HEK293 (cell line): ENCODE data around the gene LMCD1.

ENCODE experiments used
- CTCF ChIA-PET: fragments of 350-600 bp; formaldehyde crosslinking; extraction: SDS; loops from one replicate; lab custom pipeline; 2021; ENCODE audit warnings: antibody characterized with exemption; lab: Yijun Ruan, JAX
- POLR2A ChIA-PET: fragments of 300-600 bp; formaldehyde crosslinking; extraction: SDS; loops from one replicate; lab custom pipeline; 2020; ENCODE audit warnings: antibody characterized with exemption, inconsistent platforms; lab: Yijun Ruan, JAX
- H3K27ac ChIP-seq: fragments of 200-500 bp; sonication (Bioruptor generic); 2 replicates; pipeline ENCODE4 v1.5.1; 2014; ENCODE audit warnings: low read depth, low read length, control low read depth, inconsistent platforms; ENCODE audit errors: extremely low read depth
- H3K36me3 ChIP-seq, 2 experiments: fragments of 200-500 bp in 1 of 2; sonication (Bioruptor generic) in 1 of 2; 1 replicate in 1 of 2; 2 replicates in 1 of 2; pipeline ENCODE4 v1.5.1; 2014 to 2017; ENCODE audit warnings: inconsistent platforms in 2 of 2, low read length in 2 of 2; ENCODE audit not compliant: control insufficient read depth in 2 of 2, insufficient read depth in 1 of 2
- H3K4me1 ChIP-seq: fragments of 200-500 bp; sonication (Bioruptor generic); 2 replicates; pipeline ENCODE4 v1.5.1; 2014; ENCODE audit warnings: mild to moderate bottlenecking, low read length, inconsistent platforms; ENCODE audit not compliant: control insufficient read depth, insufficient read depth
- H3K4me3 ChIP-seq: 2 replicates; pipeline ENCODE4 v1.5.1; 2011; ENCODE audit warnings: low read depth, mild to moderate bottlenecking, control low read depth, low read length, moderate library complexity
- H3K9me3 ChIP-seq: fragments of 200-500 bp; sonication (Bioruptor generic); 2 replicates; pipeline ENCODE4 v1.5.1; 2014; ENCODE audit warnings: low read depth, low read length, inconsistent platforms; ENCODE audit not compliant: control insufficient read depth, insufficient read depth
- BCL11B ChIP-seq: fragments of 450-650 bp; formaldehyde crosslinking; IDR thresholded peaks from 2 replicates; pipeline ENCODE4 v1.5.1; 2016; ENCODE audit warnings: low read depth, missing biosample characterization, missing genetic modification characterization
- CTCF ChIP-seq: fragments of 450-650 bp; formaldehyde crosslinking; IDR thresholded peaks from 2 replicates; pipeline ENCODE4 v1.5.1; 2016; ENCODE audit warnings: missing biosample characterization, missing genetic modification characterization
- ELK4 ChIP-seq: IDR thresholded peaks from 2 replicates; pipeline ENCODE4 v1.6.1; 2011; ENCODE audit warnings: mild to moderate bottlenecking, low read depth, low read length, borderline replicate concordance
- KLF10 ChIP-seq: fragments of 450-650 bp; IDR thresholded peaks from 2 replicates; pipeline ENCODE4 v1.5.1; 2018; ENCODE audit warnings: missing biosample characterization, mild to moderate bottlenecking, missing genetic modification characterization
- KLF9 ChIP-seq: fragments of 450-650 bp; formaldehyde crosslinking; IDR thresholded peaks from 2 replicates; pipeline ENCODE4 v1.5.1; 2016; ENCODE audit warnings: missing biosample characterization, missing genetic modification characterization, low read depth
- SCRT1 ChIP-seq: fragments of 450-650 bp; formaldehyde crosslinking; IDR thresholded peaks from 2 replicates; pipeline ENCODE4 v1.5.1; 2016; ENCODE audit warnings: missing biosample characterization, missing genetic modification characterization, borderline replicate concordance
- WT1 ChIP-seq: fragments of 450-650 bp; formaldehyde crosslinking; IDR thresholded peaks from 2 replicates; pipeline ENCODE4 v1.5.1; 2016; ENCODE audit warnings: missing biosample characterization, missing genetic modification characterization
- ZBTB21 ChIP-seq: fragments of 450-650 bp; formaldehyde crosslinking; IDR thresholded peaks from 2 replicates; pipeline ENCODE4 v1.5.1; 2017; ENCODE audit warnings: missing biosample characterization, missing genetic modification characterization
- ZNF10 ChIP-seq: fragments of 450-650 bp; formaldehyde crosslinking; IDR thresholded peaks from 2 replicates; pipeline ENCODE4 v1.5.1; 2017; ENCODE audit warnings: missing biosample characterization, missing genetic modification characterization
- ZNF16 ChIP-seq: fragments of 450-650 bp; formaldehyde crosslinking; IDR thresholded peaks from 2 replicates; pipeline ENCODE4 v1.5.1; 2016; ENCODE audit warnings: low read depth, missing biosample characterization, missing genetic modification characterization
- ZNF266 ChIP-seq: fragments of 450-650 bp; formaldehyde crosslinking; IDR thresholded peaks from 2 replicates; pipeline ENCODE4 v1.5.1; 2016; ENCODE audit warnings: missing biosample characterization, missing genetic modification characterization, low read depth
- ZNF350 ChIP-seq: fragments of 450-650 bp; formaldehyde crosslinking; IDR thresholded peaks from 2 replicates; pipeline ENCODE4 v1.5.0; 2017; ENCODE audit warnings: missing biosample characterization, mild to moderate bottlenecking, missing genetic modification characterization
- ZNF362 ChIP-seq: fragments of 450-650 bp; formaldehyde crosslinking; IDR thresholded peaks from 2 replicates; pipeline ENCODE4 v1.5.1; 2016; ENCODE audit warnings: missing biosample characterization, missing genetic modification characterization
- ZNF449 ChIP-seq: fragments of 450-650 bp; formaldehyde crosslinking; IDR thresholded peaks from 2 replicates; pipeline ENCODE4 v1.5.1; 2017; ENCODE audit warnings: missing biosample characterization, mild to moderate bottlenecking, missing genetic modification characterization, moderate library complexity
- ZNF530 ChIP-seq: fragments of 450-650 bp; formaldehyde crosslinking; IDR thresholded peaks from 2 replicates; pipeline ENCODE4 v1.5.1; 2016; ENCODE audit warnings: low read depth, missing biosample characterization, missing genetic modification characterization
- ZNF549 ChIP-seq: fragments of 450-650 bp; IDR thresholded peaks from 2 replicates; pipeline ENCODE4 v1.5.1; 2018; ENCODE audit warnings: missing biosample characterization, missing genetic modification characterization, mild to moderate bottlenecking, inconsistent platforms, moderate library complexity
- ZNF560 ChIP-seq: fragments of 450-650 bp; formaldehyde crosslinking; IDR thresholded peaks from 2 replicates; pipeline ENCODE4 v1.5.1; 2017; ENCODE audit warnings: missing biosample characterization, missing genetic modification characterization, borderline replicate concordance
- ZNF596 ChIP-seq: fragments of 450-650 bp; IDR thresholded peaks from 2 replicates; pipeline ENCODE4 v1.5.0; 2018; ENCODE audit warnings: missing biosample characterization, mild to moderate bottlenecking, missing genetic modification characterization, moderate library complexity
- ZNF623 ChIP-seq: fragments of 450-650 bp; formaldehyde crosslinking; IDR thresholded peaks from 2 replicates; pipeline ENCODE4 v1.5.1; 2016; ENCODE audit warnings: missing biosample characterization, missing genetic modification characterization
- ZNF639 ChIP-seq: fragments of 450-650 bp; formaldehyde crosslinking; IDR thresholded peaks from 2 replicates; pipeline ENCODE4 v1.5.1; 2016; ENCODE audit warnings: missing biosample characterization, missing genetic modification characterization
- ZNF701 ChIP-seq: fragments of 450-650 bp; formaldehyde crosslinking; IDR thresholded peaks from 2 replicates; pipeline ENCODE4 v1.5.1; 2016; ENCODE audit warnings: missing biosample characterization, missing genetic modification characterization
- ZNF776 ChIP-seq: fragments of 450-650 bp; formaldehyde crosslinking; IDR thresholded peaks from 2 replicates; pipeline ENCODE4 v1.5.0; 2017; ENCODE audit warnings: missing biosample characterization, missing genetic modification characterization, borderline replicate concordance

LMCD1 gene

GRCh38 chr3:8512234-8512633 lies 10.6 kb downstream of the LMCD1 start (continued):
- TF ChIP-seq ZNF623 (no peak), ZNF701 (no peak)

- ChIA-PET CTCF (no interaction called here), POLR2A (no interaction called here)
Observed at GRCh38 chr3:8516047-8516661, 14.5 kb downstream of the LMCD1 start.

GRCh38 chr3:8516783-8517182 lies 15.2 kb downstream of the LMCD1 start:
- Histone ChIP-seq H3K27ac (no peak overlapping the region), H3K9me3 (no peaks in the 10 kb centered on the region), H3K4me3 (no peak overlapping the region), H3K4me1 (no peaks in the 10 kb centered on the region), H3K36me3 (peaks cover 4 to 5% of the 10 kb centered on the region in 2 experiments; a peak in 1 of 3 replicates)
- ChIA-PET POLR2A (no interaction called here), CTCF (no interaction called here)
- TF ChIP-seq ELK4 (no peak), ZNF350 (tag by site-specific recombination) (no peak), ZNF530 (no peak), ZNF596 (tag by site-specific recombination) (no peak), SCRT1 (no peak), KLF9 (tag by site-specific recombination) (no peak)

More at GRCh38 chr3:8516047-8516661, 14.5 kb downstream of the LMCD1 start:
- H3K36me3 ChIP-seq: peaks cover 5 to 10% of the 10 kb centered on the region in 2 experiments; a peak in 1 of 3 replicates
- H3K9me3 ChIP-seq: no peaks in the 10 kb centered on the region
- TF ChIP-seq ZNF549 (tag by site-specific recombination): no peak
- no peak for TF ChIP-seq ZNF639 (tag by site-specific recombination)
- no peak for TF ChIP-seq ZNF449 (tag by site-specific recombination)
- no peak for TF ChIP-seq ZNF10 (tag by site-specific recombination)
- no peak for TF ChIP-seq ZNF560 (tag by site-specific recombination)
- TF ChIP-seq ZNF16 (tag by site-specific recombination): no peak
- no peak for TF ChIP-seq ZNF266 (tag by site-specific recombination)
- TF ChIP-seq ZNF623: no peak
- TF ChIP-seq, all 188 proteins: peak for 0
- H3K4me3 ChIP-seq: no peak overlapping the region
- no peaks in the 10 kb centered on the region for H3K4me1 ChIP-seq
- H3K27ac ChIP-seq: no peak overlapping the region

GRCh38 chr3:8517487-8517886 lies 15.9 kb downstream of the LMCD1 start:
- POLR2A ChIA-PET: interaction anchor here (1.3 kb wide), 1 partner anchor 16 kb away, joined by 3 read pairs; the partner anchor contains the start of gene LMCD1
- H3K4me1 ChIP-seq: no peaks in the 10 kb centered on the region
- H3K27ac ChIP-seq: no peak overlapping the region
- CTCF ChIA-PET: no interaction called here
- no peak overlapping the region for H3K4me3 ChIP-seq
- H3K36me3 ChIP-seq: peaks cover 5% of the 10 kb centered on the region in 2 experiments; a peak in 1 of 3 replicates
- H3K9me3 ChIP-seq: no peaks in the 10 kb centered on the region
- no peak for TF ChIP-seq WT1 (tag by site-specific recombination)
- no peak for TF ChIP-seq KLF10
- no peak for TF ChIP-seq ZNF362
- no peak for TF ChIP-seq CTCF
- TF ChIP-seq ZBTB21 (tag by site-specific recombination): no peak
- TF ChIP-seq BCL11B (tag by site-specific recombination): no peak
- no peak for TF ChIP-seq ZNF776
